Stimulated activated memory B cell treated with anti-CD40 and anti-IgM and Interleukin-4, amounts not matched to agents 10 μg/mL and 1 μg/mL and 100 μg/mL, for 72 hours (primary cell): ENCODE data around the gene NAA15.
"Not testable (repeated sequence)": the region's sequence is repeated elsewhere in the genome, so short reads cannot be mapped to it uniquely, and the experiment has no call there.

Source experiments
- ATAC-seq: fragments of 150-1000 bp; cut with Tn5 transposase; 2 replicates; pipeline ENCODE4 v1.10.0; 2021
- H3K27ac Mint-ChIP-seq: one replicate; pipeline ENCODE4 v1.8.0; 2022; ENCODE audit warnings: mild to moderate bottlenecking, mixed read lengths
- H3K27me3 Mint-ChIP-seq: one replicate; pipeline ENCODE4 v1.8.0; 2022; ENCODE audit warnings: mixed read lengths
- H3K36me3 Mint-ChIP-seq: one replicate; pipeline ENCODE4 v1.8.0; 2022; ENCODE audit warnings: mixed read lengths
- H3K4me1 Mint-ChIP-seq: one replicate; pipeline ENCODE4 v1.8.0; 2022; ENCODE audit warnings: mixed read lengths
- H3K4me3 Mint-ChIP-seq: one replicate; pipeline ENCODE4 v1.8.0; 2022; ENCODE audit warnings: mild to moderate bottlenecking, moderate library complexity, mixed read lengths
- H3K9me3 Mint-ChIP-seq: one replicate; pipeline ENCODE4 v1.8.0; 2022; ENCODE audit warnings: mixed read lengths

NAA15 gene

DNA sequence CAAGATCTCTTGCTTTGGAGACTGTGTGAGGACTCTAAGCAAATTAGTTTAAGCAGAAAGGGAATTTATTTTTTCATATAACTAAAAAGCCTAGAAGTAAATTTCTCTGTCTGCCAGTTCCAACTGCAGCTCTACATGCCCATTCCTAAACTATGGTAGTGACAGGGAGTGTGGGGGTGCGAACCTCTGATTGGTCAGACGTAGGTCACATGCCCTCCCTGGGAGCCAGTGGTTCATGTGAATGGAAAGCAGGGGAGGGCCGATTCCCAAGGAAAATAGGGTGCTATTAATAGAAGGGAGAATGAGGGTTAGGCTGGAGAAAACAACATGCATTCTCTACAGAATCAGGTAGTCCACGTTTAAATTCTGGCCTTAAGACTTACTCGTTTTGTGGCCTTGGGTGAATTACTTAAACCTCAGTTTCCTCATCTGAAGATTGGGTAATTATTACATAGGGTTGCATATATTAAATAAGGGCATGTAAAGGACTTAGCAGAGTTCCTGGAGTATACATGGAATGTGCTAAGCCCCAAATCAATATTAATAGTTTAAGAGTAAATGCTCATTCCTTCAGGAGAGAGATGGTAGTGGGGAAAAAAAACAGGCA is 159.8 kb downstream of the NAA15 start:
- Mint-ChIP-seq H3K4me3 (no peak overlapping the region), H3K36me3 (peaks cover 38% of the 10 kb centered on the region), H3K27me3 (no peaks in the 10 kb centered on the region), H3K4me1 (peaks cover 59% of the 10 kb centered on the region), H3K9me3 (no peaks in the 10 kb centered on the region), H3K27ac (no peak overlapping the region)
- ATAC-seq, result no peak

DNA sequence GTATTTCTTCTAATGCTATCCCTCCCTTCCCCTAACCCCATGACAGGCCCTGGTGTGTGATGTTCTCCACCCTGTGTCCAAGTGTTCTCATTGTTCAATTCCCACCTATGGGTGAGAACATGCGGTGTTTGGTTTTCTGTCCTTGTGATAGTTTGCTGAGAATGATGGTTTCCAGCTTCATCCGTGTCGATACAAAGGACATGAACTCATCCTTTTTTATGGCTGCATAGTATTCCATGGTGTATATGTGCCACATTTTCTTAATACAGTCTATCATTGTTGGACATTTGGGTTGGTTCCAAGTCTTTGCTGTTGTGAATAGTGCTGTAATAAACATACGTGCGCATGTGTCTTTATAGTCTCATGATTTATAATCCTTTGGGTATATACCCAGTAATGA is 163.2 kb downstream of the NAA15 start:
- H3K27me3 Mint-ChIP-seq, H3K27ac Mint-ChIP-seq, ATAC-seq, H3K4me3 Mint-ChIP-seq: not testable (repeated sequence)
- Mint-ChIP-seq H3K9me3 (peaks cover 11% of the 10 kb centered on the region), H3K4me1 (peaks cover 41% of the 10 kb centered on the region), H3K36me3 (peaks cover 53% of the 10 kb centered on the region)

DNA sequence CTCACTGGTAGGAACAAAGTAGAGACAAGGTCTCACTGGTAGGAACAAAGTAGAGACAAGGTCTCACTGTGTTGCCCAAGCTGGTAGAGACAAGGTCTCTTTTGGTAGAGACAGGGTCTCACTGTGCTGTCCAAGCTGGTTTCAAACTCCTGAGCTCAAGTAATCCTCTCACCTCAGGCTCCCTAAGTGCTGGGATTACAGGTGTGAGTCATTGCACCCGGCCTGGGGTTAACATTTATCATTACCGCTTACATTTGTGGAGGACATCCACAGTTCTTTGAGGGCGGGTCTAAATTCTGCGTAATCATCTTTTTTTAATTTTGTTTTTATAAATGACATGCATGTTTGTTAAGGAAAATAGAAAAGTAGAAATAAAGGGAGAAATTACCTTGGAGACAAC is 164.6 kb downstream of the NAA15 start:
- no peak overlapping the region for H3K4me3 Mint-ChIP-seq
- ATAC-seq, result no peak

DNA sequence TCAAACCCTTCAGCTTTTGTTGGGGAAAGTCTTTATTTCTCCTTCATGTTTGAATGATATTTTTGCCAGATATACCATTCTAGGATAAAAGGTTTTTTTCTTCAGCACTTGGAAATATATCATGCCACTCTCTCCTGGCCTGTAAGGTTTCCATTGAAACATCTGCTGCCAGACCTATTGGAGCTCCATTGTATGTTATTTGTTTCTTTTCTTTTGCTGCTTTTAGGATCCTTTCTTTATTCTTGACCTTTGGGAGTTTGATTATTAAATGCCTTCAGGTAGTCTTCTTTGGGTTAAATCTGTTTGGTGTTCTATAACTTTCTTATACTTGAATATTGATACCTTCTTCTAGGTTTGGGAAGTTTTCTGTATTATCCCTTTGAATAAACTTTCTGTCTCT is 167.5 kb downstream of the NAA15 start:
- not testable (repeated sequence) for H3K4me3 Mint-ChIP-seq, H3K27me3 Mint-ChIP-seq, ATAC-seq, H3K27ac Mint-ChIP-seq
- H3K9me3 Mint-ChIP-seq, result peaks cover 11% of the 10 kb centered on the region
- peaks cover 68% of the 10 kb centered on the region for H3K36me3 Mint-ChIP-seq
- H3K4me1 Mint-ChIP-seq, result peaks cover 45% of the 10 kb centered on the region

More for the DNA sequence above, 164.6 kb downstream of the NAA15 start:
- Mint-ChIP-seq H3K9me3 (peaks cover 11% of the 10 kb centered on the region), H3K4me1 (peaks cover 44% of the 10 kb centered on the region), H3K36me3 (peaks cover 57% of the 10 kb centered on the region), H3K27ac (no peak overlapping the region), H3K27me3 (no peaks in the 10 kb centered on the region)

DNA sequence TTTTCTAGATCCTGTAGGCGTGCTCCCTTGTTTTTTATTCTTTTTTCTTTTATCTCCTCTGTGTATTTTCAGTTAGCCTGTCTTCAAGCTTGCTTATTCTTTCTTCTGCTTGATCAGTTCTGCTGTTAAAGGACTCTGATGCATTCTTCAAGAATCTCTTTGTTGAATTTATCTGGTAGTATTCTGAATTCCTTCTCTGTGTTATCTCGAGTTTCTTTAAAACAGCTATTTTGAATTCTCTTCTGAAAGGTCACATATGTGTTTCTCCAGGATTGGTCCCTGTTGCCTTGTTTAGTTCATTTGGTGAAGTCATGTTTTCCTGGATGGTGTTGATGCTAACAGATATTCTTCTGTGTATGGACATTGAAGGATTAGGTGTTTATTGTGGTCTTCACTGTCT is 167.9 kb downstream of the NAA15 start:
- Mint-ChIP-seq H3K27ac (no peak overlapping the region), H3K27me3 (no peaks in the 10 kb centered on the region), H3K4me1 (peaks cover 41% of the 10 kb centered on the region), H3K4me3 (no peak overlapping the region), H3K36me3 (peaks cover 63% of the 10 kb centered on the region), H3K9me3 (peaks cover 11% of the 10 kb centered on the region)
- no peak for ATAC-seq
